Erythroblast (primary cell): ENCODE data around the gene PARL.

Experiments used
- GATA1 ChIP-seq: IDR thresholded peaks from 2 replicates; pipeline ENCODE4 v1.6.1; 2011; ENCODE audit warnings: low read depth, mild to moderate bottlenecking, control low read depth, low read length, moderate library complexity
- POLR2A ChIP-seq: IDR thresholded peaks from 2 replicates; pipeline ENCODE4 v1.6.1; 2011; ENCODE audit warnings: mild to moderate bottlenecking, low read length

DNA sequence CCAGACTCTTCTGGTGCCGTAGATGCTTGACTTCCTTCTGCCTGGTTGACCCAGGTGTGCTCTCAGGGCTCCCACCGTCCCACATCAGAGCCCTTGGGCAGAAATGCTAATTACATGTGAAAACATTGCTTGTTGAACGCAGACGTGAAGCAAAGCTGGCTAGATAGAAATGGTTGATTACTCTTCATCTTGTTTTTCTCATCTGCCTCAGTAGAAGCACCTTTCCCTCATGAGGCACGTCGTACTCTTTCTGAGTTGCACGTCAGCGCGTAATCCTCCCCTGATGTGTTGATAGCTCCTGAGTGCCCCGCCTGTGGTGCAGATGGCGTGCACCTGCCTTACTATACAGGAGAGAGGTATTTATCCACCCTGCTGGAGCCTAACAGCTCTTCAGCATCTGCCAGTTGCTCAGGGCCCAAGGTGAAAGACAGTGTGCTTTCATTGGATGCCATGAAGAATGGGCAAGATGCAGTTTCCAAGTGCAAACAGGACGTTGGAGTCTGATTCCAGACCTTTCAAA, 77.4 kb downstream of the PARL start:
- TF ChIP-seq POLR2A (no peak), GATA1 (no peak)
